Caco-2 (cell line): Measurements from ENCODE around the gene FRMD4A. TPM values are rescaled to one million over a fixed set of nuclear protein-coding genes. Genes with fewer than 3 reads are reported as not detected.

Source experiments
- BruUV-seq: library from RNA; stranded (reverse); fragments of 400-500 nt; replicated peaks from 2 replicates; lab custom pipeline; 2021; lab: Mats Ljungman, UMichigan
- CTCF ChIA-PET: fragments of 300-600 bp; sonication (Branson Sonifier 250); formaldehyde crosslinking; loops from one replicate; lab custom pipeline; 2022; ENCODE audit warnings: antibody characterized with exemption; lab: Charles Lee
- POLR2A ChIA-PET: fragments of 300-600 bp; sonication (Branson Sonifier 250); formaldehyde crosslinking; loops from one replicate; lab custom pipeline; 2022; ENCODE audit warnings: antibody characterized with exemption; lab: Charles Lee
- DNase-seq, 2 experiments: peaks; one replicate each; pipeline versions ENCODE4 v3.0.0 to v3.0.0-alpha.2; 2020 to 2022
- H3K27me3 ChIP-seq: replicated peaks from 2 replicates; pipeline ENCODE4 v1.6.0; 2011; ENCODE audit warnings: low read length; ENCODE audit not compliant: control insufficient read depth, insufficient read depth
- H3K36me3 ChIP-seq: 2 replicates; pipeline ENCODE4 v1.5.1; 2011; ENCODE audit warnings: low read length; ENCODE audit not compliant: control insufficient read depth, insufficient read depth
- H3K4me1 ChIP-seq: fragments of 250-450 bp; sonication (Bioruptor Pico); 2 replicates; pipeline ENCODE4 v1.5.1; 2020; ENCODE audit warnings: mild to moderate bottlenecking
- H3K4me3 ChIP-seq: 2 replicates; pipeline ENCODE4 v1.5.1; 2011; ENCODE audit warnings: low read depth, mild to moderate bottlenecking, control low read depth, low read length
- H3K9me3 ChIP-seq: fragments of 250-450 bp; sonication (Bioruptor Pico); 2 replicates; pipeline ENCODE4 v1.5.1; 2020; ENCODE audit warnings: mild to moderate bottlenecking, moderate library complexity
- H3K27ac Mint-ChIP-seq: one replicate; pipeline ENCODE4 v1.8.0; 2022; ENCODE audit warnings: mixed read lengths; ENCODE audit not compliant: unreplicated experiment
- H3K27me3 Mint-ChIP-seq: one replicate; pipeline ENCODE4 v1.8.0; 2022; ENCODE audit warnings: mixed read lengths; ENCODE audit not compliant: insufficient read depth, unreplicated experiment
- H3K36me3 Mint-ChIP-seq: one replicate; pipeline ENCODE4 v1.8.0; 2022; ENCODE audit warnings: mild to moderate bottlenecking, mixed read lengths; ENCODE audit not compliant: insufficient read depth, unreplicated experiment
- H3K4me1 Mint-ChIP-seq: one replicate; pipeline ENCODE4 v1.8.0; 2022; ENCODE audit warnings: low read depth, mixed read lengths; ENCODE audit not compliant: unreplicated experiment
- H3K4me3 Mint-ChIP-seq: one replicate; pipeline ENCODE4 v1.8.0; 2022; ENCODE audit warnings: mild to moderate bottlenecking, moderate library complexity, mixed read lengths; ENCODE audit not compliant: unreplicated experiment
- H3K9me3 Mint-ChIP-seq: one replicate; pipeline ENCODE4 v1.8.0; 2022; ENCODE audit warnings: mixed read lengths; ENCODE audit not compliant: unreplicated experiment
- intact Hi-C: fragments of 100-400 bp; cut with micrococcal nuclease; formaldehyde crosslinking; loops from one replicate; pipeline ENCODE4 v1.10.0; 2022; ENCODE audit not compliant: unreplicated experiment
- total RNA-seq: library from RNA; stranded (reverse); gene quantifications from 2 replicates; pipeline ENCODE4 v1.2.3, GENCODE V29; 2022
- TF ChIP-seq, protein P1 (sequence below), 2 experiments: fragments of 200-600 bp in 1 of 2; IDR thresholded peaks; 1 replicate in 1 of 2; 2 replicates in 1 of 2; pipeline versions ENCODE4 v1.5.1 to v1.8.0; 2011 to 2022; ENCODE audit warnings: antibody characterized with exemption in 1 of 2, control low read depth in 1 of 2, inconsistent platforms in 1 of 2, low read depth in 1 of 2, low read length in 1 of 2, mild to moderate bottlenecking in 1 of 2, moderate library complexity in 1 of 2; ENCODE audit not compliant: insufficient read depth in 1 of 2, severe bottlenecking in 1 of 2, unreplicated experiment in 1 of 2

FRMD4A gene
- total RNA-seq, 1 experiment from 2014 or later: 52.1 TPM

DNA sequence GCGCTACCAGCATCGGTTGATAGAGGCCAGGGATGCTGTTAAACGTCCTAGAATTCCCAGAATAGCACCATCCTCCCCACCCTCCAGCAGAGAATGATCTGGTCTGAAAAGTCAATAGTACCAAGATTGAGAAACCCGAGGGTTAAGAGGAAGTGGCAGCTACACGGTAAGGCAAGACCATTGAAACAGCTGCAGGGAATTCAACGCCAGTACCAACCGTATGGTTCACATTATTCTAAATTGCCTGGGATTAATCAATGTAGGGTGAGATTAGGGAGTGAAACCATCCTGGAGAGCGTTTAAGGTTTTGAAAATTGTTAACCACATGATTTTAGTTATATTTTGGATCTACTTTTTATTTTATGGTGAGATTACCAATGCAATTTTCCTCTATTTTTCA is 391.8 kb downstream of the FRMD4A start:
- TF ChIP-seq, protein P1, sequence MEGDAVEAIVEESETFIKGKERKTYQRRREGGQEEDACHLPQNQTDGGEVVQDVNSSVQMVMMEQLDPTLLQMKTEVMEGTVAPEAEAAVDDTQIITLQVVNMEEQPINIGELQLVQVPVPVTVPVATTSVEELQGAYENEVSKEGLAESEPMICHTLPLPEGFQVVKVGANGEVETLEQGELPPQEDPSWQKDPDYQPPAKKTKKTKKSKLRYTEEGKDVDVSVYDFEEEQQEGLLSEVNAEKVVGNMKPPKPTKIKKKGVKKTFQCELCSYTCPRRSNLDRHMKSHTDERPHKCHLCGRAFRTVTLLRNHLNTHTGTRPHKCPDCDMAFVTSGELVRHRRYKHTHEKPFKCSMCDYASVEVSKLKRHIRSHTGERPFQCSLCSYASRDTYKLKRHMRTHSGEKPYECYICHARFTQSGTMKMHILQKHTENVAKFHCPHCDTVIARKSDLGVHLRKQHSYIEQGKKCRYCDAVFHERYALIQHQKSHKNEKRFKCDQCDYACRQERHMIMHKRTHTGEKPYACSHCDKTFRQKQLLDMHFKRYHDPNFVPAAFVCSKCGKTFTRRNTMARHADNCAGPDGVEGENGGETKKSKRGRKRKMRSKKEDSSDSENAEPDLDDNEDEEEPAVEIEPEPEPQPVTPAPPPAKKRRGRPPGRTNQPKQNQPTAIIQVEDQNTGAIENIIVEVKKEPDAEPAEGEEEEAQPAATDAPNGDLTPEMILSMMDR (IDR thresholded peaks at IDR 0.05; ENCODE audit: insufficient read depth in 1 of 2, low read depth in 1 of 2, low read length in 1 of 2, severe bottlenecking in 1 of 2, unreplicated experiment in 1 of 2): no peak
- BruUV-seq: no TSS peak
- ChIA-PET POLR2A (no interaction called here), CTCF (no interaction called here)
- H3K9me3 ChIP-seq: no peaks in the 10 kb centered on the region
- peaks cover 1% of the 10 kb centered on the region; the same call in 1 of the 2 replicates for H3K27me3 ChIP-seq
- no peaks in the 10 kb centered on the region for H3K4me1 Mint-ChIP-seq
- H3K4me3 ChIP-seq: no peak overlapping the region
- no peaks in the 10 kb centered on the region for H3K36me3 Mint-ChIP-seq
- no peak overlapping the region for H3K4me3 Mint-ChIP-seq
- H3K36me3 ChIP-seq: no peaks in the 10 kb centered on the region
- peaks cover 12% of the 10 kb centered on the region for H3K27me3 Mint-ChIP-seq
- intact Hi-C loops: no loop called here
- H3K4me1 ChIP-seq: no peaks in the 10 kb centered on the region
- no peaks in the 10 kb centered on the region for H3K9me3 Mint-ChIP-seq
- H3K27ac Mint-ChIP-seq: no peak overlapping the region
- DNase-seq: no peak

DNA sequence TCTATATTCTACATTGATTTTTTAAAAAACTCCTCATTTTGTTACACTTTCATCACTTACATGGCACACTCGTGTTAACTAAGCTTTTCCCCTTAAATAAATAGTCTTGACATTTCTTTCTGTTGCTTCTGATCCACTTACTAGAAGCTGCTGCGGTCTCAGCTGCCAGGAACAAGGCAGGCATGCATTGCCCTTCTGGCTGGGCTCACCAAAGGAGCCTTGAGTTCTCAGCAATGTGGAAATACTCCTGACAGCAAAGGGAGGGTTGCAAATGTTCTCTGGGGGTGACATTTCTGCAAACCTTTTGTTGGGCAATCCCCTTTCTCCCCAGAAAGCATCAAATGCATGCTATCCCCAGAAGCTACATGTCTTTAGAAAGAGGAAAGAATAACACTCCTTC is 393.9 kb downstream of the FRMD4A start:
- no TSS peak for BruUV-seq
- DNase-seq: no peak
- intact Hi-C loops: no loop called here
- Mint-ChIP-seq H3K36me3 (no peaks in the 10 kb centered on the region), H3K27me3 (peaks cover 15% of the 10 kb centered on the region), H3K4me1 (no peaks in the 10 kb centered on the region), H3K27ac (no peak overlapping the region), H3K4me3 (no peak overlapping the region), H3K9me3 (no peaks in the 10 kb centered on the region)
- Histone ChIP-seq H3K4me1 (no peaks in the 10 kb centered on the region), H3K9me3 (no peaks in the 10 kb centered on the region), H3K36me3 (no peaks in the 10 kb centered on the region), H3K4me3 (no peak overlapping the region), H3K27me3 (peaks cover 1% of the 10 kb centered on the region; the same call in 1 of the 2 replicates)
- ChIA-PET POLR2A (no interaction called here), CTCF (no interaction called here)
- TF ChIP-seq, protein P1 (IDR thresholded peaks at IDR 0.05; ENCODE audit: insufficient read depth in 1 of 2, low read depth in 1 of 2, low read length in 1 of 2, severe bottlenecking in 1 of 2, unreplicated experiment in 1 of 2): no peak

- CTCF ChIA-PET: no interaction called here
- Mint-ChIP-seq H3K4me1 (no peaks in the 10 kb centered on the region), H3K27me3 (peaks cover 6% of the 10 kb centered on the region), H3K36me3 (no peaks in the 10 kb centered on the region), H3K9me3 (no peaks in the 10 kb centered on the region), H3K27ac (no peak overlapping the region), H3K4me3 (no peak overlapping the region)
- H3K27me3 ChIP-seq: no peaks in the 10 kb centered on the region
- H3K36me3 ChIP-seq: no peaks in the 10 kb centered on the region
- no peaks in the 10 kb centered on the region for H3K4me1 ChIP-seq
- TF ChIP-seq, protein P1 (IDR thresholded peaks at IDR 0.05; ENCODE audit: insufficient read depth in 1 of 2, low read depth in 1 of 2, low read length in 1 of 2, severe bottlenecking in 1 of 2, unreplicated experiment in 1 of 2): no peak
- no peak overlapping the region for H3K4me3 ChIP-seq
- intact Hi-C loops: no loop called here
- no TSS peak for BruUV-seq
- H3K9me3 ChIP-seq: no peaks in the 10 kb centered on the region
- no peak for DNase-seq
- POLR2A ChIA-PET: no interaction called here
Measured at GRCh38 chr10:13930120-13930519, 400.6 kb downstream of the FRMD4A start.
